ENCODE measurements around the gene CD180. TPM values are rescaled to one million over a fixed set of nuclear protein-coding genes. Genes with fewer than 3 reads are reported as not detected.

Gene CD180
- total RNA-seq, 4 donors from 2014 or later: 0.27 to 2.2 (median 1.2) TPM; not detected in 1

DNA sequence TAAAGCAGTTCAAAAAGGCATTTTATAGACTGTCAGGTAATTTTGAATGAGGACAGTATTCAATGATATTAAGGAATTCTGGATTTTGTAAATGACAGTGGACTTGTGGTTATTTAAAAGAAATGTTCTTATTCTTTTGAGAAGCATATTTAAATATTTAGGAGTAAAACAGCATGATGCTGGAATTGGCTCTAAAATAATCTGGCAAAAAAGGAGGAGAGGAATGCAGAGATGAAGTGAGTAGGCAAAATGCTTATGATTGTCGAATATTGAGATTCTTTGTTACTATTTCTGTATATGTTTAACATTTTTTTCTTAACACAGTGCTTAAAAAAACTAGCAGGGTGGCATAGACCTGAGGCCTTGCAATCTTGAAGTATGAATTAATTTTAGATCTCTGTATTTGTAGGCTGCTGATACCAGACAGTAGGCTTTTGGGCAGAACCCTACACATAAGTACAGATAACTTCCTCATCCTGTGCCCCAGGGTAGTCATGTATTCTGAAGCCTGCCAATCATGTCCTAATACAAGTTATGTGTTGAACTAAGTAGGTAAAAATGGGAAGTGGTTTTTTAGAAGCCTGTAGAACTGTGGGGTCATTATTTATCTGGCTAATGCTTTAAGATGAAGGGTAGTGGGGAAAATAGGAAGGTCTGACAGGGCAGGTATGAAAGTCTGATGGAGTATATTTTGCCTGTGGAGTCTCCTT lies 9.4 kb downstream of the CD180 start:
- Histone ChIP-seq H3K4me3 (no peak overlapping the region), H3K27ac (no peak overlapping the region), H3K36me3 (no peaks in the 10 kb centered on the region), H3K4me1 (peaks cover 0 to 9% (median 3%) of the 10 kb centered on the region in 3 donors), H3K9me3 (no peaks in the 10 kb centered on the region), H3K27me3 (no peaks in the 10 kb centered on the region)
- 6 to 19% methylated on average over 1 of the region's 1 CpG for WGBS, 2 donors (ENCODE audit: low coverage in 1 of 2)
- no peak for ATAC-seq
- TF ChIP-seq POLR2AphosphoS5 (IDR thresholded peaks at IDR 0.05) (no peak), POLR2A (IDR thresholded peaks at IDR 0.05) (no peak), CTCF (IDR thresholded peaks at IDR 0.05) (no peak), EP300 (IDR thresholded peaks at IDR 0.05) (no peak)

GRCh38 chr5:67183859-67184258 lies 12.7 kb downstream of the CD180 start:
- Histone ChIP-seq H3K9me3 (no peaks in the 10 kb centered on the region), H3K4me3 (no peak overlapping the region), H3K27me3 (no peaks in the 10 kb centered on the region), H3K4me1 (peaks cover 0 to 18% (median 3%) of the 10 kb centered on the region in 3 donors), H3K36me3 (no peaks in the 10 kb centered on the region), H3K27ac (no peak overlapping the region)
- no peak for ATAC-seq
- TF ChIP-seq CTCF (IDR thresholded peaks at IDR 0.05) (no peak), POLR2A (IDR thresholded peaks at IDR 0.05) (no peak), EP300 (IDR thresholded peaks at IDR 0.05) (no peak)
- WGBS, 2 donors (ENCODE audit: low coverage in 1 of 2): 97 to 100% methylated on average over 2 to 3 of the region's 3 CpGs

- peak; percentile 93 for ATAC-seq
- Histone ChIP-seq H3K9me3 (no peaks in the 10 kb centered on the region), H3K27ac (peak overlapping the region in 2 of 4 donors; percentile 50), H3K4me1 (peaks cover 0 to 18% (median 3%) of the 10 kb centered on the region in 3 donors), H3K27me3 (no peaks in the 10 kb centered on the region), H3K4me3 (no peak overlapping the region), H3K36me3 (no peaks in the 10 kb centered on the region)
- WGBS, 2 donors (ENCODE audit: low coverage in 1 of 2): 28% methylated on average over 4 of the region's 6 CpGs; no CpG with 5 or more reads in 1 of the 2 donors
- no peak for TF ChIP-seq CTCF (IDR thresholded peaks at IDR 0.05)
- TF ChIP-seq POLR2AphosphoS5 (IDR thresholded peaks at IDR 0.05): peak; percentile 66
Observed at GRCh38 chr5:67182301-67182790, 14.3 kb downstream of the CD180 start.

GRCh38 chr5:67181648-67182221 lies 14.9 kb downstream of the CD180 start:
- TF ChIP-seq POLR2A (IDR thresholded peaks at IDR 0.05): no peak
- TF ChIP-seq EP300 (IDR thresholded peaks at IDR 0.05): no peak
- no peak for TF ChIP-seq CTCF (IDR thresholded peaks at IDR 0.05)
- TF ChIP-seq POLR2AphosphoS5 (IDR thresholded peaks at IDR 0.05): no peak
- Histone ChIP-seq H3K27ac (peak overlapping the region in 2 of 4 donors; percentile 50), H3K4me3 (no peak overlapping the region), H3K4me1 (peaks cover 0 to 18% (median 3%) of the 10 kb centered on the region in 3 donors), H3K27me3 (no peaks in the 10 kb centered on the region), H3K36me3 (no peaks in the 10 kb centered on the region), H3K9me3 (no peaks in the 10 kb centered on the region)
- 57 to 60% methylated on average over 5 of the region's 5 CpGs for WGBS, 2 donors (ENCODE audit: low coverage in 1 of 2)
- no peak for ATAC-seq
